Ovary (tissue), 3 donors: ENCODE data around the gene LSMEM2.

Experiments
- POLR2A ChIP-seq: fragments of 450-650 bp; IDR thresholded peaks from one replicate; pipeline ENCODE4 v1.6.1; 2017; ENCODE audit warnings: antibody characterized with exemption, mild to moderate bottlenecking, moderate library complexity
- TF ChIP-seq, protein P1 (sequence below), 3 donors: fragments of 450-650 bp in 2 of 3; fragments of 200-600 bp in 1 of 3; IDR thresholded peaks; one replicate each; pipeline versions ENCODE4 v1.5.1 to v1.8.0; 2016 to 2022; ENCODE audit warnings: antibody characterized with exemption in 3 of 3, mild to moderate bottlenecking in 1 of 3
- donor health status: DM: no; HTN: no; CAD: no.

DNA sequence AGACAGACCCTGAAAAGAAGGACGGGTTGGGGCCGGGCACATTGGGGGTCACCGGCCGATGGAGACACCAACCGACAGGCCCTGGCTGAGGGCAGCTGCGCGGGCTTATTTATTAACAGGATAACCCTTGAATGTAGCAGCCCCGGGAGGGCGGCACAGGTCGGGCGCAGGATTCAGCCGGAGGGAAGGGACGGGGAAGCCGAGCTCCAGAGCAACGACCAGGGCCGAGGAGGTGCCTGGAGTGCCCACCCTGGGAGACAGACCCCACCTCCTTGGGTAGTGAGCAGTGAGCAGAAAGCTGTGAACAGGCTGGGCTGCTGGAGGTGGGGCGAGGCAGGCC lies 2.2 kb upstream of the LSMEM2 start:
- TF ChIP-seq, protein P1, sequence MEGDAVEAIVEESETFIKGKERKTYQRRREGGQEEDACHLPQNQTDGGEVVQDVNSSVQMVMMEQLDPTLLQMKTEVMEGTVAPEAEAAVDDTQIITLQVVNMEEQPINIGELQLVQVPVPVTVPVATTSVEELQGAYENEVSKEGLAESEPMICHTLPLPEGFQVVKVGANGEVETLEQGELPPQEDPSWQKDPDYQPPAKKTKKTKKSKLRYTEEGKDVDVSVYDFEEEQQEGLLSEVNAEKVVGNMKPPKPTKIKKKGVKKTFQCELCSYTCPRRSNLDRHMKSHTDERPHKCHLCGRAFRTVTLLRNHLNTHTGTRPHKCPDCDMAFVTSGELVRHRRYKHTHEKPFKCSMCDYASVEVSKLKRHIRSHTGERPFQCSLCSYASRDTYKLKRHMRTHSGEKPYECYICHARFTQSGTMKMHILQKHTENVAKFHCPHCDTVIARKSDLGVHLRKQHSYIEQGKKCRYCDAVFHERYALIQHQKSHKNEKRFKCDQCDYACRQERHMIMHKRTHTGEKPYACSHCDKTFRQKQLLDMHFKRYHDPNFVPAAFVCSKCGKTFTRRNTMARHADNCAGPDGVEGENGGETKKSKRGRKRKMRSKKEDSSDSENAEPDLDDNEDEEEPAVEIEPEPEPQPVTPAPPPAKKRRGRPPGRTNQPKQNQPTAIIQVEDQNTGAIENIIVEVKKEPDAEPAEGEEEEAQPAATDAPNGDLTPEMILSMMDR (IDR thresholded peaks at IDR 0.05): no peak
- TF ChIP-seq POLR2A: no peak
